HG02943 (cell line): ENCODE results near the gene SPEM1.

Experiments used
- ATAC-seq: cut with Tn5 transposase; IDR thresholded peaks from one replicate; pipeline ENCODE4 v1.9.1; 2021; ENCODE audit warnings: mild to moderate bottlenecking, low read depth, moderate library complexity; ENCODE audit not compliant: unreplicated experiment

Gene SPEM1

GRCh38 chr17:7439462-7440112, 19.5 kb downstream of the SPEM1 start, which contains the start of gene FGF11:
TSS of gene FGF11 (plus strand) at chr17:7439512. CDS start at chr17:7439621, 109 bp downstream.
- no peak for ATAC-seq

GRCh38 chr17:7440113-7440833, 20.1 kb downstream of the SPEM1 start:
- no peak for ATAC-seq

DNA sequence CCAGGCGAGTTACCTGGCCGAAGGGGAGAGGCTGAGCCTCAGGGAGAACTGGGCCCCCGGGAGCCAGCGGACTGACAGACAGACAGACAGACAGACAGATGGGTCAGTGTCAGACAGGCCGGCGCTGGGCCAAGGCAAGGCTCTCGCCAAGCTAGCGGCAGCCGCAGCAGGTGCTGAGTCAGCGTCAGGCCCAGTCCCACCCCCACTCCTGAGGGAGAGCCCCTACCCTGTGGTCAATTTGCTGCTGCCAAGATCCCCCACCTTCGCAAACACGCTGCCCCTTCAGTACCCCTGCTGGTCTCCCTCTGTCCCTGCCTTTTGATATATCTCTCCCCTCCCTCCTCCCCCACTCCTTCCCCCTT, 20.7 kb downstream of the SPEM1 start:
- no peak for ATAC-seq

DNA sequence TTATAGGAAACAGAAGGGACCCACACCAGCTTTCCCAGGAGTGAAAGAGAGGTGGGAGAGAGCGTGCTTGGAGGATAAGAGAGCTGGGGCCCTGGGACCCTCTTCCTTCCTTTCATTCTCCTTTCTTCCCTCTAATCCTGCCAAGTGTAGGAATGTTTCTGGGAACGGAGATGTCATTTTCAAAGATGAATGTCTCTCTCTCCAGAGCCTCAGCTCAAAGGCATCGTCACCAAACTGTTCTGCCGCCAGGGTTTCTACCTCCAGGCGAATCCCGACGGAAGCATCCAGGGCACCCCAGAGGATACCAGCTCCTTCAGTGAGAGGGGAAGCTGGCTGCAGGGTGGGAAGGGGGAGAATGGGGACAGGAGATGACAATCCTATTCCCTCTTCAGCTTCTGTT, 21.1 kb downstream of the SPEM1 start:
- ATAC-seq: no peak

DNA sequence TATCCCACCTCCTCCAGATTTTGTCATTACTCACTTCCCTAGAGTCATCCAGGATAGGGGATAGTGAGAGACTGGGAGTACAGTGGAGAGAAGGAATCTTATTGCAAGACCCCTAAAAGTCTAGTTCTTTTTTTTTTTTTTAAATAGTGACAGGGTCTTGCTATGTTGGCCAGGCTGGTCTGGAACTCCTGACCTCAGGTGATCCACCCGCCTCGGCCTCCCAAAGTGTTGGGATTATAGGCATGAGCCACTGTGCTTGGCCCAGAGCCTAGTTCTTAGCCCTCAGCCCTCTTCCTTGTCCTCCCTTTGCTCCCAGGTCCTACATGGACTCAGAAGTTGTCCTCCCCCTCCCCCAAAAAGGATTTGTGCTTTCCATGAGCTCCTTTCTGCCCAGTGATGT, 22.0 kb downstream of the SPEM1 start:
- ATAC-seq: no peak

GRCh38 chr17:7443499-7444485, 23.7 kb downstream of the SPEM1 start:
- no peak for ATAC-seq

- ATAC-seq: no peak
These were observed 24.8 kb downstream of the SPEM1 start, which contains the start of gene CHRNB1 for GRCh38 chr17:7444682-7445618. TSS of gene CHRNB1 (plus strand) at chr17:7445061. CDS start at chr17:7445128, 67 bp downstream.

DNA sequence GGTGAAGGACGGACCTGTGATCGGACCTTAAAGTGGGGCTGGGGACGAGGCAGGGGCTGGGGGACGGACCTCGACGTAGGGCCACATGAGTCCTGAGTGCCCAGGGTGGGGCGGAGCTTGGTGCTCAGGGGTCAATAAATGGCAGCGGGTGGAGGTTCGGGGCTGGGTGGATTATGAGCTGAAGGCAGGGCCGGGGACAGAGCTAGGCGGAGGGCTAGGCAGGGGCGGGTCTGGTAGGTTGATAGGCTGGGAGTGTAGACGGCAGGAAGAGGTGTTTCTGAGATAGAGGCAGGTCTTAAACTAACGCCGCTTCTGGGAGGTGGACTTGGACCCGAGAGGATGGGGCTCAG, 25.5 kb downstream of the SPEM1 start:
- ATAC-seq: no peak

DNA sequence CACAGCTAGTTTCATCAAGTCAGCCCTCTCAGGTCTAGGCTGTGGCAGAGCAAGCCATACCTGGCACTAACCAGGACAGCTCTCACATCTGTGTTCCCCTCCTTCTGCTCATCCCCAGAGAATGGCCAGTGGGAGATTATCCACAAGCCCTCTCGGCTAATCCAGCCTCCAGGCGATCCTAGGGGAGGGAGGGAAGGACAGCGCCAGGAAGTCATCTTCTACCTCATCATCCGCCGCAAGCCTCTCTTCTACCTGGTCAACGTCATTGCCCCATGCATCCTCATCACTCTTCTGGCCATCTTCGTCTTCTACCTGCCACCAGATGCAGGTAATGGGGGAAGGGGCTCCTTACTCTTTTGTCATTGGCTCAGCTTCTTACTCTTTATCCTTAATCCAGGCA, 28.3 kb downstream of the SPEM1 start:
- no peak for ATAC-seq

- ATAC-seq: no peak
These were observed 39.9 kb downstream of the SPEM1 start for GRCh38 chr17:7459961-7460545.

GRCh38 chr17:7460850-7461660, 40.9 kb downstream of the SPEM1 start:
- no peak for ATAC-seq

DNA sequence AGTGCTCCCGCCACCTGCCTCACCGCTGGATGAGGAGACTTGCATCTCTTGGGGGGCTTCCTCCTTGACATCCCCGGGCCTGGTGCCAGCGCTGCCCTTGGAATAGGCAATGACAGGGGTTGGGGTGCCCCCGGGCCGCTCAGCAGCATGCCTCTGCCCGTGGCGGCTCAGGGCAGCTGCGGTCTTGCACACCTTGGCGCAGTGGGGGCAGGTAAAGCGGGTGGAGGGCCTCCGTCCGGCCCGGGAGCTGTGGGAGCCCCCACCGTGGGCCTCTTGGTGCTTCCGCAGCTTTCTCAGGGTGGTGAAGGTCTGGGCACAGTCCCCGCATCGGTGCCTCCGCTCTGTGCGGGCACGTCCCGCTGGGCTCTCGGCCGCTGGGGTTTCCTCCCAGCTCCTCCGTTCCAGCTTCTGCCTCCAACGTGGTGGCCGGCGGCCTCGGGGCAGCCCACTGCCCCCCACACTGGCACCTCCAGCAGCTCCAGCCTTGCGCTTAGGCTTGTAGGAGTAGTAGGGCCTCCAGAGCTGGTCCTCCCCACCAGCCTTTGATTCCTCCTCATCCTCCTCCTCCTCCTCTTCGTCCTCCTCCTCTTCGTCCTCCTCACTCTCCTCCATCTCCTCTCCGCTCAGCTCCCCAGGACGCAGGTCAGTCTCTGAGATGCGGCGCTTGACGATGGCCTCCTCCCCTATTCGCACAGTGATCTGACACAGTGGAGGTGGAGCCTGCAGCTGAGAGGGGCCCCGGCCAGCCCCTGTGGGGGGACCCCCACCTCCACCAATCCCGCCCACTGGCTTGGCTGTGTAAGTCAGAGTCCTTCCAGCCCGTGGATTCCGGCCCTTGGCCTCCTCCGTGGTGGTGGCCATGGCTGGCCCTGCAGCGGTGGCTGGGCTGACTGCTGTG, 42.6 kb downstream of the SPEM1 start:
- ATAC-seq: no peak

DNA sequence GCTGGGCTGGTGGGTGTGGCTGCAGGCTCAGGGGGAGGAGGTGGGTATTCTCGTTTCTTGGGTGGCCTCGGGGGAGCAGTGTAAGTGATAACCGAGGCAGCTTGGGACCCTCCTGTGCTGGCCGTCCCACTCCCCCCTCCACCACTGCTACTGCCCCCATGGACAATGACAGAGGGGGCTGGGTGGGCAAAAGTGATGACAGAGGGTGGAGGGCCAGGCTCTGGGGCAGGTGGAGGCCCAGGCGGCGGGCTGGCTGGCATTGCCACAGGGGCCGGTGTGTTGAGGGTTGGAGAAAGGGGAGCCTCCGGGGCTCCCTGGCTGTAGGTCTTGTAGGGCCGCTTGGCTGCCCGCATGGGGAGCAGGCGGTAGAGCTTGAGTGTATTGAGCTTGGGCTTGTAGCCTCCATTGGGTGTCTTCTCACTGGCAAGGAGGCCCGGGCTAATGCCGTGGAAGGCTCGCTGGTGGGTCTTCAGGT, 43.3 kb downstream of the SPEM1 start:
- no peak for ATAC-seq

DNA sequence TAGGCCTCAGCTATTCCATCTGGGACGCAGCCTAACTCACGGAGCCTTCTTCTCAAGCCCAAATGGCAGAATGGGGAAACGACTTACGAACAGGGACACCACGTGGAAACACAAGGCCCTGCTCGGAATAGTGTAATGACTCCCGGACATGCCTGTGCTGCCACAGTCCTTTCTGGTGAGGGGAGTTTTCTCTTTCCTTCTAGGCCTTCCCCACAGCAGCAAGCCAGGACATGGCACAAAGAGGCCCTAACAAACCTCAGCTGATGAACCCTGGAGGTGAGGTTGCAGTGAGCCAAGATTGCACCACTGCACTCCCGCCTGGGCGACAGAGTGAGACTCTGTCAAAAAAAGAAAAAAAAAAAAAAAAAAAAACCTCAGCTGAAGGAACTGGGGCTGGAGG, 44.0 kb downstream of the SPEM1 start:
- ATAC-seq: no peak

- no peak for ATAC-seq
These were observed 45.6 kb downstream of the SPEM1 start for GRCh38 chr17:7465597-7466275.

- no peak for ATAC-seq
These were observed 46.2 kb downstream of the SPEM1 start for GRCh38 chr17:7466318-7466638.

- no peak for ATAC-seq
These were observed 46.7 kb downstream of the SPEM1 start for GRCh38 chr17:7466639-7467341.
